ENCODE data around the gene TAF3.
"Not testable (repeated sequence)": the region's sequence is repeated elsewhere in the genome, so short reads cannot be mapped to it uniquely, and the experiment has no call there.

Gene TAF3
- 38.6 to 41.1 (median 39.0) reads per million in 3 experiments for total RNA-seq

GRCh38 chr10:7818295-7819120 is at the start of gene TAF3:
TSS of gene TAF3 (plus strand) at chr10:7818505. CDS start at chr10:7818710, 205 bp downstream.
- peak; percentile 88 for DNase-seq

GRCh38 chr10:7773845-7774801 is 44.2 kb upstream of the TAF3 start:
- DNase-seq = no peak

DNA sequence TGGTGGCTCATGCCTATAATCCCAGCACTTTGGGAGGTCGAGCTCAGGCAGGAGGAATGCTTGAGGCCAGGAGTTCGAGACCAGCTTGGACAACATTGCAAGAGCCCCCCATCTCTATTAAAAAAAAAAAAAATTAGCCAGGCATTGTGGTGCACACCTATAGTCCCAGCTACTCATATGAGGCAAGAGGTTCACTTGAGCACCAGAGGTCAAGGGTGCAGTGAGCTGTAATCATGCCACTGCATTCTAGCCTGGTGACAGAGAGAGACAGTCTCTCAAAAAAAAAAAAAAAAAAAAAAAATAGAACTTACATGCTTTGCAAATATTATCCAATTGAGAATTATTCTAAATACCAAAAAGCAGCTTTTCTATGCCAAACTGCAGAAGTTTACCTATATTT is 41.5 kb upstream of the TAF3 start:
- no peak for DNase-seq

DNA sequence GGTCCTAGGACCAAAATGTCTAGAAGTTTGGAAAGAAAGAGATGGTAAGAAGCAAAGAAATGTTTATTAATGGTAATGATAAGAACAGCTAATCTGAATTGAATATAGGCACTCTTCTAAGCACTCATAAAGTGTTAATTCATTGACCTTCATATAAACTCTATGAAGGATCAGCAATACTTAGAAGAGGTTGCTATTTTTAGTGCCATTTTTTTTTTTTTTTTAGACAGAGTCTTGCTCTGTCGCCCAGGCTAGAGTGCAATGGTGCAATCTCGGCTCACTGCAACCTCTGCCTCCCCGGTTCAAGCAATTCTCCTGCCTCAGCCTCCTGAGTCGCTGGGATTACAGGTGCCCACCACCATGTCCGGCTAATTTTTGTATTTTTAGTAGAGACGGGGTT is 36.1 kb upstream of the TAF3 start:
- DNase-seq = not testable (repeated sequence)

GRCh38 chr10:7786430-7786829 is 31.9 kb upstream of the TAF3 start:
- DNase-seq = no peak

DNA sequence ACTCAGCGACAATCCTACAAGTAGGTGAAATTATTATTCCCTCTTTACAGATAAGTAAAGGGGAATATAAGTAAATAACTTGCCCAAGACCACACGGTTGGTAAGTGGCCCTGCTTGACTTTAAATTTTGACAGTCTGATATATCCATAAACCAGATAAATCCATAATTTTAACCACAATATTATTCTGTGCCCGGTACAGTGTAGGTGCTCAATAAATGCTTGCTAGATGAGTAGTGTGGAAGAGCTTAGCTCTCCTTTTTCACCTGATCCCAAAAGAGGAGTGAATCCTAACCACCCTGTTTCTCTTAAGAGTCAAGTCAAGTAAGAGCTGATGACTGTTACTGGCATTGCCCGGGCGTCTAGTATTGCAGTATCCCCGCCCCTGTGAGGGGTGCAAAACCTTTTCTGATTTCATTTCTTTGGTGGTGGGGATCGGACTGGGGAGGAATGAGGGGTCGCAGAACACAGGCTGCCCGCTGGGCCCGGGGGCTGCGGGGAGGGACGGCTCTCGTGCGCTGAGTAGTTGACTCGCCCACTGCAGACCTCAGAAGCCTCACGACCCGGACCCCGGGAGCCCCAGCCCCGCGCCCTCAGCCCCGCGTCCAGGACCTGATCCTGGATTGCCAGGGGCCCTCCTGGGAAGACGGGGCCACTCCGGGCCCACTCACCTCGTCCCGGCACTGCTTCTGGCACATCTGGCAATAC is 31.0 kb upstream of the TAF3 start:
- no peak for DNase-seq

DNA sequence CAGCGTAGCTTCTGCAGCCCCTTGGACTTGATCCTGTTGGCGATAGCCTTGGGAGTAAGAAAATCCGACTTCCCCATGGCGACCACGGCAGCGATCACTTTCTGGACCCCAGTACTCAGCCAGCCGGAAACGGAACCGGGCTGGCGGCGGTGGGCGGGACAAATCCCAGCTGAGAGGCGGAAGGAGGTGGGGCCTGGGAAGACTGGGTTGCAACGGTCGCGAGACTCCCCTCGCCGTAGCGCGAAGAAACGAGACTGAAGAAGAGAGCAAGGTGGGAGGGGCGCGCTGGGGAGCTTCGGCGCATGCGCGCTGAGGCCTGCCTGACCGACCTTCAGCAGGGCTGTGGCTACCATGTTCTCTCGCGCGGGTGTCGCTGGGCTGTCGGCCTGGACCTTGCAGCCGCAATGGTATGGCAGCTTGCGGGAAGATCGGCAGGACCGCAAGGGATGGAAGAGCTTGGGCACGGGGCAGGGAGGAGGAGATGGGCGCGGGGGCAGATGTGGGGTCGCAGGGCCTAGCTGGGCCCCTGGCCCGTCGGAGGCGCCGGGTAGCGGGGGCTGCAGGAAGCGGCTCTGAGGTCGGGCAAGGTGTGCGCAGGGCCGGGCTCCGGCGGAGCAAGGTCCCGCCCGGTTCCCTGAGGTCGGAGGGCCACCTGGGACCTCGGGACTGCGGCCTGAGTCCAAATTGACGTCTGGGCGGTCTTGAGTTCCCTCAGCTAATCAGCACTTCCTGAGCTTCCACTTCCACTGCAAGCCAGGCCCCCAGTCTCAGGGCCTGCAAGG is 30.3 kb upstream of the TAF3 start, which contains the start of the genes ATP5F1C and KIN:
Gene ATP5F1C (plus strand): TSS at position 321 of the 782 bp plus-strand sequence. CDS start 31 bp downstream, at position 352.
Gene KIN (minus strand): TSS at position 137 of the 782 bp plus-strand sequence. CDS start 60 bp downstream, at position 77.
- peak; percentile 96 for DNase-seq

GRCh38 chr10:7788639-7789286 is 29.5 kb upstream of the TAF3 start:
- DNase-seq = no peak

- no peak for DNase-seq
Measured at GRCh38 chr10:7789390-7789789, 28.9 kb upstream of the TAF3 start.

- DNase-seq = no peak
Measured at GRCh38 chr10:7792541-7792940, 25.8 kb upstream of the TAF3 start.

DNA sequence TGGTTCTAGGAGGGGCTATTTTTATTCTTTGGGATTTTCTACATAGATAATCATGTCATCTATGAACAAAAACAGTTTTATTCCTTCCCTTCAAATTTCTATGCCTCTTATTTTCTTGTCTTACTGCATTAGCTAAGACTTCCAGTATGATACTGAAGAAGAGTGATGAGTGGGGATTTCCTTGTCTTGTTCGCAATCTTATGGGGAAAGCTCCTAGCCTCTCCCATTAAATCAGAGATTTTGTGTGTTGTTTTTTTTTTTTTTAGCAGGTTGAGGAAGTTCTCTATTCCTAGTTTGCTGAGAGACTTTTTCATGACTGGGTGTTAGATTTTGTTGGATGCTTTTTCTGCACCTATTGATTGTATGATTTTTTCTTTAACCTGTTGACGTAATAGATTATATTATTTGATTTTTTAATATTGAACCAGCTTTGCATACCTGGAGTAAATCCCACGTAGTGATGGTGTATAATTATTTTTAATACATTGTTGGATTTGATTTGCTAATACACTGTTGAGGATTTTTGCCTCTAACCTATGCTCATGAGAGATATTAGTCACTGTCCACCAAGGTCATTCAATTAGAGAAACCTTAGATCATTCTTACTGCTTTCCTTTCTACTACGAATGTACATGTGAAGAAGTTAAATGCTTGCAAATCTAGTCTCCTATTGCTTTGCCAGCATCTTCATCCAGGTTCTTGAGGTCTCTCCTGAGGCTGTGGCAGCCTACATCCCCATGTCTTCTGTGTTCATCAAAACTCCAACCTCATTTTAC is 23.9 kb upstream of the TAF3 start:
- DNase-seq = no peak

DNA sequence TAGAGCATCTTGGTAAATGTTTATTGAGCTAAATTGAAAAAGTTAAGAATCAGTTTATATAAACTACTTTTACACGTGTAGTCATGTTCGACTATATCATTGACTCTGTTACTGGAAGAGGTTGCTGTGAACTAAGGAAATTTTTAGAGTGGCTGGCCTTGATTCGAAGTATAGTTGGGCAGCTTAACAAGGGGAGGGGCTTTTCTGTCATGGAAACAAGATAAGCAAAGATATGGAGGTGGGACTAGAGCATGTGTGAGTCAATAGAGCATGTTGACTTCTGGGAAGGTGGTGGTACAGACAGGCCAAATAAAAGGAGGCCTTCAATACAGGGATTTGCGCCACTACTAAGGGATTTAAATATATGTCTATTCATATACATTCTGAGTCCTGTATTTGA is 22.7 kb upstream of the TAF3 start:
- no peak for DNase-seq

GRCh38 chr10:7797582-7797981 is 20.7 kb upstream of the TAF3 start:
- DNase-seq = no peak

GRCh38 chr10:7802606-7803005 is 15.7 kb upstream of the TAF3 start:
- no peak for DNase-seq

DNA sequence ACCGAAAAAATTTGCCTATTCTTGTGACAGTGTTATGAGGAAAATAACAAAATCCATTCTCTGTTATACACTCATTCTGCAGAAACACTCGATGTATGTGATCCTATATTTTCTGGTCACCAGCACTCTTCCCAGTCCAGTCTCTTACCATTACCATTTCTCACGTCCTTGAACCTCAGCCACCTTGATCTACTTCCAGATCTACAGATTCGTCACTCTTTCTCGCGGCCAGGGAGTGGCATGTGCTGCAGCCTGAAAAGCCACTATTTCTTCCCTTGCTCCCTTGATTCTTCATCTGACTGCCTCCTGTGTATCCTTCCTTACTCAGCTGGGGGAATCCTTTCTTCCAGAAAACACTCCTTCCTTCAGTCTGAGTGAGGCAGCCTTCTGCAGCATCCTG is 14.1 kb upstream of the TAF3 start:
- no peak for DNase-seq

GRCh38 chr10:7804741-7805140 is 13.6 kb upstream of the TAF3 start:
- no peak for DNase-seq

- DNase-seq = no peak
Measured at GRCh38 chr10:7808686-7809267, 9.5 kb upstream of the TAF3 start.

DNA sequence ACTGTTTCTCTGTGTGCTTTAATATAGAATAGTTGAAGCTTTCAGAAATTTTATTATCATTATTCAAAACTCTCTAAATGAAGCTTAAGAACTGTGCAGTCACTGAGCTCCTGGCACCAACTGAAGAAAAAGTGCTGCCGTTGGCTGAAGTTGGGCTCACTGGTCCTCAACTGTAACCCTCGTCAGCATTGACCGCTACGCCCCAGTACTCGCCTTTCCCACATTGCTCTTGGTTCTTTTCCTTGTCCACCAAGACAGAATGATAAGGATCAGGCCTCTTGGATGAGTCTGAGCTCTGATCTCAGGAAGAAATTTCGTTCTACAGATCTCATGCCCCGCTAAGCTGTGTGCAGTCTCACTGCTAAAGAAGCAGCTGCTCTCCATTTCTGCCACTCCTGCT is 7.9 kb upstream of the TAF3 start:
- DNase-seq = no peak

DNA sequence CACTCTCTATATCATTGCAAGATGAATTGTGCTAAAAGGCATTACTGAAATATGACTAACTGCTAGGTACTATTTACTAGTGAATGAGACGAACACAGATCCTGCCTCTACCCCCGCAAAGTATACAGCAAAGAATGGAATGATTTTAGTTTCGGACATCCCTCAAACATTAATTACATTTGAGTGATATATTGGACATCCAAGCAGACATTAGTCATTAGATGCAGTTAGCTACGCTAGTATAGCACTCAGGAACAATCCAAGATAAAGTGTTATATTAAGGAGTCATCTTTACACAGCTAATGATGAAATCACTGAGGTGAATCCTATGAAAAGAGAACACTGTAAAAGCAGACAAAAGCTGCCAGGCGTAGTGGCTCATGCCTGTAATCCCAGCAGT is 7.3 kb upstream of the TAF3 start:
- no peak for DNase-seq

GRCh38 chr10:7811743-7812142 is 6.6 kb upstream of the TAF3 start:
- not testable (repeated sequence) for DNase-seq

All from central memory CD4-positive, alpha-beta T cell (primary cell).